Gastroesophageal sphincter (tissue), 4 donors: Measurements from ENCODE around the gene CIAO1. TPM values are rescaled to one million over a fixed set of nuclear protein-coding genes. Genes with fewer than 3 reads are reported as not detected.

Experiments
- ATAC-seq: fragments of 150-250 bp; one replicate; pipeline ENCODE4 v1.9.1; 2016; ENCODE audit warnings: mild to moderate bottlenecking, moderate library complexity
- H3K27ac ChIP-seq, 4 donors: fragments of 200-600 bp; sonication (generic) in 3 of 4; 1 replicate in 3 of 4; 2 replicates in 1 of 4; pipeline ENCODE4 v1.5.1; 2016 to 2019
- H3K27me3 ChIP-seq: fragments of 200-600 bp; sonication (generic); one replicate; pipeline ENCODE4 v1.5.1; 2019
- H3K36me3 ChIP-seq, 2 donors: fragments of 200-600 bp; sonication (generic); one replicate each; pipeline ENCODE4 v1.5.1; 2019; ENCODE audit warnings: control low read depth in 1 of 2
- H3K4me1 ChIP-seq, 3 donors: fragments of 200-600 bp; sonication (generic); 1 replicate in 2 of 3; 2 replicates in 1 of 3; pipeline ENCODE4 v1.5.1; 2016 to 2019; ENCODE audit warnings: control low read depth in 2 of 3
- H3K4me3 ChIP-seq, 2 donors: fragments of 200-600 bp; sonication (generic); one replicate each; pipeline ENCODE4 v1.5.1; 2019; ENCODE audit warnings: mild to moderate bottlenecking in 1 of 2, moderate library complexity in 1 of 2
- H3K9me3 ChIP-seq, 3 donors: fragments of 200-600 bp; sonication (generic); one replicate each; pipeline ENCODE4 v1.5.1; 2017 to 2019; ENCODE audit warnings: control low read depth in 2 of 3
- EP300 ChIP-seq: sonication (generic); formaldehyde crosslinking; IDR thresholded peaks from one replicate; pipeline ENCODE4 v1.6.1; 2017; ENCODE audit warnings: antibody characterized with exemption, mild to moderate bottlenecking
- POLR2A ChIP-seq, 2 donors: fragments of 450-650 bp; IDR thresholded peaks; one replicate each; pipeline ENCODE4 v1.6.1; 2017; ENCODE audit warnings: antibody characterized with exemption in 2 of 2, mild to moderate bottlenecking in 2 of 2, moderate library complexity in 1 of 2
- POLR2AphosphoS5 ChIP-seq: sonication (generic); formaldehyde crosslinking; IDR thresholded peaks from one replicate; pipeline ENCODE4 v1.6.1; 2017; ENCODE audit warnings: antibody characterized with exemption
- whole genome bisulfite sequencing, 2 donors: methylation state at CpG; one replicate each; pipeline ENCODE4 v1.1.5; 2018; ENCODE audit warnings: low coverage in 1 of 2; 5-methylcytosine and 5-hydroxymethylcytosine counted together
- total RNA-seq, 4 donors: library from RNA; depleted of rRNA; stranded (reverse); fragments of >200 nt; gene quantifications; one replicate each; pipeline ENCODE4 v1.1.0, GENCODE V29; 2016
- TF ChIP-seq, protein P1 (sequence below), 4 experiments: fragments of 200-600 bp in 2 of 4; fragments of 450-650 bp in 2 of 4; sonication (generic) in 1 of 4; IDR thresholded peaks; one replicate each; pipeline ENCODE4 v1.5.1; 2017 to 2019; ENCODE audit warnings: antibody characterized with exemption in 4 of 4, mild to moderate bottlenecking in 2 of 4, moderate library complexity in 2 of 4

Gene CIAO1
- total RNA-seq, 4 donors from 2014 or later, result 60.7 to 107 (median 84.8) TPM

DNA sequence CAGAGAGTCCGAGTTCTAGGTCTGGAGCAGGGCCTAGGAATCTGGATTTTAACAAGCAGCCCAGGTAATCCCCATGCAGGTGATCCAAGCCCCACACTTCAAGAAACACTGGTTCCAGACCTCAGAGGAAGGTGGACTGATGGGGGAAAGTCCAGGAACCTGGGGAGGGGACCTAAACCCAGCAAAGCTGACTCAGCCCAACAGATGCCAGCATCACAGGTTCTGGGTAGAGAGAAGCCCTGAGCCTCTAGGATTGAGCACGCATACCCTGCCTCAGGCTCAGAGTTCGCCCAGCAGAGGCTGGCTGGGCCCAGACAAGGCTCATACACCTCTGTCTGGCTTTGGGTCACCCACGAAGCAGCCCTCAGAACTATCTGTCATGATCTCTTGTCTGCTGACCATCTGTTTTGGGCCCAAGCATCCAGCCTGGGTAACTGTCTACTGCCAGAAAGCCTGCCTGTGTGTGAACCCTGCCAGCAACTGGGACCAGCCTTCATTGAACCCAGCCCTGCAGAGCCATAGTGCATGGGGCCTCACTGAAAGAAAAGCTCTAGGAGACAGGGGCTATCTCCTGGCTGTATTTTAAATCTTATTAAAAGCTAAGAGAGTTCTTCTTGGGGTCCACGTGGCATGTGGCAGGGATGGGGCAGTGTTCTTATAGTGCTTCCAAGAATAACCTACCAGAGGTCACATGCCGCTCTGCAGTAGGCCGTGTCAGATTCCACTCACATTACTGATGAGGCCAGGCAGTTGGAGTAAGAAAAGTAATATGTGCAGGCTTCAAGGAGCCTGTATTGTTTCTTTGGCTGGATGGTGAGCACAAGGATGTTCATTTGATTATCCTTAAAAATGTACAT is 7.6 kb upstream of the CIAO1 start:
- ATAC-seq, result no peak

DNA sequence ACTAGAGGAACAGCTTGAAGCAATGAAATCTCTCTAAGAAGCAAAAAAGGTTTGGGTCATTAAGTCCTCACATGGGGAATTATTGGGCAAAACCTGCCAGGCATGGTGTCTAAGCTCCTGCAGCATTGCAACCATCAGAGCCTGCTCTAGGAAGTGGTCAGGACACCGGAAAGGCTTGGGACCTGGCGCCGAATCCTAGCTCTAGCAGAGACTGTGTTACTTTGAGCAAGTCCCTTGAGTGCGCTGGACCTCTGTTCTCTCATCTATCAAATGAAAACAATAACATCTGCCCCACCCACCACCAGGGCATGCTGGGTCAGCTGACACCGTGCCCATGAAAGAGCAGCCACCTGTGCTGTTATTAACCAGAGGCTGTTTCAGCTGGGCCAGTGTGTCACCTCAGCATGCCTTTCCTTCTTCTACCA is 6.5 kb upstream of the CIAO1 start:
- Histone ChIP-seq H3K4me1 (peaks cover 11 to 91% (median 41%) of the 10 kb centered on the region in 3 donors), H3K27me3 (no peaks in the 10 kb centered on the region), H3K36me3 (peaks cover 0 to 58% of the 10 kb centered on the region in 2 donors), H3K4me3 (no peak overlapping the region), H3K27ac (peak overlapping the region; percentile 76 to 85 (median 80)), H3K9me3 (no peaks in the 10 kb centered on the region)
- TF ChIP-seq EP300 (no peak), POLR2A (IDR thresholded peaks at IDR 0.05) (no peak), POLR2AphosphoS5 (no peak)
- TF ChIP-seq, protein P1, sequence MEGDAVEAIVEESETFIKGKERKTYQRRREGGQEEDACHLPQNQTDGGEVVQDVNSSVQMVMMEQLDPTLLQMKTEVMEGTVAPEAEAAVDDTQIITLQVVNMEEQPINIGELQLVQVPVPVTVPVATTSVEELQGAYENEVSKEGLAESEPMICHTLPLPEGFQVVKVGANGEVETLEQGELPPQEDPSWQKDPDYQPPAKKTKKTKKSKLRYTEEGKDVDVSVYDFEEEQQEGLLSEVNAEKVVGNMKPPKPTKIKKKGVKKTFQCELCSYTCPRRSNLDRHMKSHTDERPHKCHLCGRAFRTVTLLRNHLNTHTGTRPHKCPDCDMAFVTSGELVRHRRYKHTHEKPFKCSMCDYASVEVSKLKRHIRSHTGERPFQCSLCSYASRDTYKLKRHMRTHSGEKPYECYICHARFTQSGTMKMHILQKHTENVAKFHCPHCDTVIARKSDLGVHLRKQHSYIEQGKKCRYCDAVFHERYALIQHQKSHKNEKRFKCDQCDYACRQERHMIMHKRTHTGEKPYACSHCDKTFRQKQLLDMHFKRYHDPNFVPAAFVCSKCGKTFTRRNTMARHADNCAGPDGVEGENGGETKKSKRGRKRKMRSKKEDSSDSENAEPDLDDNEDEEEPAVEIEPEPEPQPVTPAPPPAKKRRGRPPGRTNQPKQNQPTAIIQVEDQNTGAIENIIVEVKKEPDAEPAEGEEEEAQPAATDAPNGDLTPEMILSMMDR (IDR thresholded peaks at IDR 0.05), result no peak
- no peak for ATAC-seq
- 73% methylated on average over 4 of the region's 5 CpGs; no CpG with 5 or more reads in 1 of the 2 donors for WGBS, 2 donors

More for the DNA sequence above, 7.6 kb upstream of the CIAO1 start:
- Histone ChIP-seq H3K4me3 (no peak overlapping the region), H3K27ac (peak overlapping the region in 3 of 4 donors; percentile 76 to 85 (median 80)), H3K9me3 (no peaks in the 10 kb centered on the region), H3K4me1 (peaks cover 11 to 91% (median 37%) of the 10 kb centered on the region in 3 donors), H3K27me3 (no peaks in the 10 kb centered on the region), H3K36me3 (peaks cover 0 to 64% of the 10 kb centered on the region in 2 donors)
- TF ChIP-seq EP300 (no peak), POLR2A (IDR thresholded peaks at IDR 0.05) (no peak), POLR2AphosphoS5 (no peak)
- TF ChIP-seq, protein P1 (IDR thresholded peaks at IDR 0.05), result no peak
- WGBS, 2 donors, result 62 to 71% methylated on average over 3 of the region's 7 CpGs

DNA sequence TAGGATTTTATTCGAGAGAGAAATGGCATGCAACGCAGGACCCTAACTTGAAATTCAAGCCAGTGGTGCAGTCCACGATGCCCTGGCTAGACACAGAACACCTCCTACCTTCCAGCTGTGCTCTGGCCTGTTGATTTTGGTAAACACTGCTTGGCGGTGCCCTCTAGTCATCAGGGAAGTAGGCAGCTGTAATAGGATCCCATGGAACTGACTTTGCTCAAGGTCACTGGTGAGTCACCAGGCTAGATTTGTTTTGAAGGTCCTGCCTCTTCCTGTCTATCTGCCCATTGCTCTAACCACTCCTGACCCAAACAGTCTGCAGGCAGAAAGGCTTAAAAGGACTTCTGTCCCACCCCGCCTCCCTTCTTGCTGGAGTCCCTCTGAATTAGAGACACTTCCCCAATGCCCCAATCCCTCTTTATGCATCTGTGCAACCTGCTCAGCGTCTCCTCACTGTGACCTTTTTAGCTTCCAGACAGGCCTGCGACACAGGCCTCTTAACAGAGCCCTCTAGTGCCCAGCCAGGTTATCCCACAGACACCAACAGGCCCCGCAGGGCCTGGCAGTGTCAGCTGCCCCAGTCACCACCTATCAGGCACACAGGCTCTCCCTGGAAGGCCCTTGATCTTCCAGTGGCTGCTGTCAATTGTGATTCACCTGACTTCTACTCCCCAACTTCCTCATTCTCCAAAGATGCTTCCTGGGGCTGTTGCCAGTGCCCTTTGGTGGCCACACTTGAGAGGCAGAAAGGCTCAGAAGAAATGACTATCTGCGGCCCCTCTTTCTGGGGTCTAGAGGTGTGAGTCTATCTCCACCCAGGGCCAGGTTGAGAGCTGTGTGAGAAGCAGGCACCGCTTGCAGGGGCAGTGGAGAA is 5.4 kb upstream of the CIAO1 start:
- Histone ChIP-seq H3K36me3 (peaks cover 0 to 47% of the 10 kb centered on the region in 2 donors), H3K4me1 (peaks cover 11 to 91% (median 44%) of the 10 kb centered on the region in 3 donors), H3K4me3 (peak overlapping the region in 1 of 2 donors; percentile 9), H3K9me3 (no peaks in the 10 kb centered on the region), H3K27ac (peak overlapping the region; percentile 76 to 85 (median 80)), H3K27me3 (no peaks in the 10 kb centered on the region)
- peak; percentile 86 for ATAC-seq
- TF ChIP-seq, protein P1 (IDR thresholded peaks at IDR 0.05), result peak in 2 of 4 experiments; percentile 32 to 52
- TF ChIP-seq POLR2A (IDR thresholded peaks at IDR 0.05) (no peak), EP300 (no peak), POLR2AphosphoS5 (peak; percentile 67)
- 20 to 39% methylated on average over 2 to 9 of the region's 10 CpGs for WGBS, 2 donors

DNA sequence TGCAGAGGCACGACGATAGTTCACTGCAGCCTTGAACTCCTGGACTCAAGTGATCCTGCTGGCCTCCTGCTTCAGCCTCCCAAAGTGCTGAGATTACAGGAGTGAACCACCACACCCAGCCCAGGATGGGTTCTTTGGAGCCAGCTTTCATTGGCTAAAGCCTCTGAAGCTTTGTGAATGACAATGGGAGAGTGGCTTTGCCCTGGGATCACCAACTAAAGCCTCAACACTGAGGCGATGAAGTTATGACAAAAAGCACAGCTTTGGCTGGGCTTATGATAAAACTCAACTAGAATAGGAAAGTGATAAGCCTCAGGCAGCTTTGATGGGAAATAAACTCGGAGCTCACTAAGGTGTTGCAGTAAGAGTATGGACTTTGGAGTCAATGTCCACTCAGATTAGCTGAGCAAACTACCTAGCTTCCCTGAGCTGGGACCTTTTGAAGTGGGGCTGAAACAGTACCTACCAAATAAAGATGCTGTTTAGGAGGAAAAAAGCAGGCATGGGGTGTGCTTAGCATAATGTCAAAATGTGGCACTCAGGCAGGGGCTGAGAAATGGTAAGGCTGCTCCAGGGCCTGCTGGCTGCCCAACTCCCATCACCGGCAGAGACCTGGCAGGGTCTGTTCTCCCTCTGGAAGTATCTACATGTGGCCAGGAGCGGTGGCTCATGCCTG is 4.6 kb upstream of the CIAO1 start:
- peaks cover 0 to 39% of the 10 kb centered on the region in 2 donors for H3K36me3 ChIP-seq
- no peaks in the 10 kb centered on the region for H3K27me3 ChIP-seq
- H3K9me3 ChIP-seq, result no peaks in the 10 kb centered on the region
- peaks cover 11 to 89% (median 44%) of the 10 kb centered on the region in 3 donors for H3K4me1 ChIP-seq
- TF ChIP-seq POLR2AphosphoS5 (no peak), POLR2A (IDR thresholded peaks at IDR 0.05) (no peak), EP300 (no peak)
- TF ChIP-seq, protein P1 (IDR thresholded peaks at IDR 0.05), result no peak
- WGBS, 2 donors, result 74 to 81% methylated on average over 3 of the region's 6 CpGs
- no peak overlapping the region for H3K4me3 ChIP-seq
- ATAC-seq, result no peak
- H3K27ac ChIP-seq, result peak overlapping the region; percentile 27 to 85 (median 78)
